ENCODE results near the gene ANO2.

Gene ANO2

GRCh38 chr12:5792343-5792742, 152.7 kb downstream of the ANO2 start:
- Mint-ChIP-seq H3K27ac (no peak overlapping the region), H3K9me3 (no peaks in the 10 kb centered on the region), H3K27me3 (ENCODE audit: low read depth, poor library complexity) (peaks cover 28% of the 10 kb centered on the region), H3K4me1 (peaks cover 31% of the 10 kb centered on the region), H3K4me3 (no peak overlapping the region), H3K36me3 (ENCODE audit: low read depth) (no peaks in the 10 kb centered on the region)
- TF ChIP-seq, protein P1, sequence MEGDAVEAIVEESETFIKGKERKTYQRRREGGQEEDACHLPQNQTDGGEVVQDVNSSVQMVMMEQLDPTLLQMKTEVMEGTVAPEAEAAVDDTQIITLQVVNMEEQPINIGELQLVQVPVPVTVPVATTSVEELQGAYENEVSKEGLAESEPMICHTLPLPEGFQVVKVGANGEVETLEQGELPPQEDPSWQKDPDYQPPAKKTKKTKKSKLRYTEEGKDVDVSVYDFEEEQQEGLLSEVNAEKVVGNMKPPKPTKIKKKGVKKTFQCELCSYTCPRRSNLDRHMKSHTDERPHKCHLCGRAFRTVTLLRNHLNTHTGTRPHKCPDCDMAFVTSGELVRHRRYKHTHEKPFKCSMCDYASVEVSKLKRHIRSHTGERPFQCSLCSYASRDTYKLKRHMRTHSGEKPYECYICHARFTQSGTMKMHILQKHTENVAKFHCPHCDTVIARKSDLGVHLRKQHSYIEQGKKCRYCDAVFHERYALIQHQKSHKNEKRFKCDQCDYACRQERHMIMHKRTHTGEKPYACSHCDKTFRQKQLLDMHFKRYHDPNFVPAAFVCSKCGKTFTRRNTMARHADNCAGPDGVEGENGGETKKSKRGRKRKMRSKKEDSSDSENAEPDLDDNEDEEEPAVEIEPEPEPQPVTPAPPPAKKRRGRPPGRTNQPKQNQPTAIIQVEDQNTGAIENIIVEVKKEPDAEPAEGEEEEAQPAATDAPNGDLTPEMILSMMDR (IDR thresholded peaks at IDR 0.05) = no peak
- DNase-seq = no peak

DNA sequence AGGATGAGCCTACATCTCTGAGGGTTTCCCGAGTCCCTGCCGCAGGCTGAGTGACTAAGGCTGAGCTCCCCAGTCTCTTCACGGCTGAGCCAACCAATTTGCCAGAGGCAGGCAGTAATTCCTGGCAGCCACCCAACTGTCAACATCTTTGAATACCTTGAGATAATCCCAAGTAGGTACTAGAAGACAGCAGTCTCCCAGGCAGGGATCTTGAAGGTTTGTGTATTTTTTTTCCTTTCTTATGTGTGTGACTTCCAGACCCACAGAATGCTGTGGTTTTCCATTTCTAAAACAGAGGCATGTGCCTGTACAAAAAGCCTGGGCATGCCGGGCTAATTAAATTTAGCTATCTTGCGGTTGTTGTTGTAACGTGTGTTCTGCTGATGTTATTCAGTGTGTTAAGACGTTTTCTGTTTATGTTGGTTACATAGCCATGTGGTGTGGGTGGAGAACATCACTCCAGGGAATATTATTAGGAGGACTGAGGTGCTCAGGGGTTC, 155.5 kb downstream of the ANO2 start:
- Mint-ChIP-seq H3K4me3 (no peak overlapping the region), H3K4me1 (peaks cover 43% of the 10 kb centered on the region), H3K27me3 (ENCODE audit: low read depth, poor library complexity) (peaks cover 28% of the 10 kb centered on the region), H3K27ac (no peak overlapping the region), H3K9me3 (no peaks in the 10 kb centered on the region), H3K36me3 (ENCODE audit: low read depth) (no peaks in the 10 kb centered on the region)
- DNase-seq = no peak
- TF ChIP-seq, protein P1 (IDR thresholded peaks at IDR 0.05) = no peak

DNA sequence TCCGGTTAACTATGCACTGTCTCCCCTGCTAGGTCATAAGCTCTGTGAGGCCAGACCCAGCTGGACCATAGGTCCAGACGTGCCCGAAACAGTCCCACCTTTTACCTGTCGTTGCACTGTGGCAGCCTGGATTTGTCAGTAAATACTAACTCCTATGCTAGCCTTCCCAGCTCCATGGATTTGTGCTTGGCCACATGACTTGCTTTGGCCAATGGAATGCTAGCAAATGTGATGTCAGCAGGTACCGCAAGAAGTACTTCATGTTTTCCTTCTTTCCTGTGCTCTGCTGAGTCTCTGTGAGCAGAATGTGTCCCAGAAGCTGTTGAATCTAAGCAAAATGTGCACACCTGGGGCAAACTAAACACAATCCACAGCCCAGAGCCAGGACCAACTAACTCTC, 157.2 kb downstream of the ANO2 start:
- peaks cover 45% of the 10 kb centered on the region for H3K4me1 Mint-ChIP-seq
- TF ChIP-seq, protein P1 (IDR thresholded peaks at IDR 0.05) = no peak
- no peaks in the 10 kb centered on the region for H3K9me3 Mint-ChIP-seq
- H3K4me3 Mint-ChIP-seq = no peak overlapping the region
- peaks cover 23% of the 10 kb centered on the region for H3K27me3 Mint-ChIP-seq (ENCODE audit: low read depth, poor library complexity)
- H3K27ac Mint-ChIP-seq = no peak overlapping the region
- no peaks in the 10 kb centered on the region for H3K36me3 Mint-ChIP-seq (ENCODE audit: low read depth)
- DNase-seq = no peak

DNA sequence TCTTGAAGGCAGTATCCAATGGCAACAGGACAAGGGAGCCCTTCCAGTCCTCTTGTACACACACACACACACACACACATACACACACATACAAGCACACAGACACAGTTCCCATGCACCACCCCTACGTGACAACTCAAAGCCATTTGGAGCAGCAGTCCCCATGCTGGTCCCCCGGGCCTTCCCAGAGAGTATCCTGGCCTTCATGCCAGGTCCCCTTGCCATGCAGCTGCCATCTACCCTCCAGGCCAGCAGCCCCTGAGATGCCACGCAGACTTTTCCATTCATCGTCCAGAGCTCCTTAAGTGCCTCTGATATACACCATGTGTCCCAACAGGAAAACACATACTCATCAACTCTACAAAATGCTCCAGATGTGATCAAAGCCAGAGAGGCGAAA, 159.5 kb downstream of the ANO2 start:
- peaks cover 22% of the 10 kb centered on the region for H3K27me3 Mint-ChIP-seq (ENCODE audit: low read depth, poor library complexity)
- no peak overlapping the region for H3K4me3 Mint-ChIP-seq
- peaks cover 41% of the 10 kb centered on the region for H3K4me1 Mint-ChIP-seq
- TF ChIP-seq, protein P1 (IDR thresholded peaks at IDR 0.05) = no peak
- H3K36me3 Mint-ChIP-seq (ENCODE audit: low read depth) = no peaks in the 10 kb centered on the region
- H3K9me3 Mint-ChIP-seq = no peaks in the 10 kb centered on the region
- DNase-seq = no peak
- H3K27ac Mint-ChIP-seq = no peak overlapping the region

DNA sequence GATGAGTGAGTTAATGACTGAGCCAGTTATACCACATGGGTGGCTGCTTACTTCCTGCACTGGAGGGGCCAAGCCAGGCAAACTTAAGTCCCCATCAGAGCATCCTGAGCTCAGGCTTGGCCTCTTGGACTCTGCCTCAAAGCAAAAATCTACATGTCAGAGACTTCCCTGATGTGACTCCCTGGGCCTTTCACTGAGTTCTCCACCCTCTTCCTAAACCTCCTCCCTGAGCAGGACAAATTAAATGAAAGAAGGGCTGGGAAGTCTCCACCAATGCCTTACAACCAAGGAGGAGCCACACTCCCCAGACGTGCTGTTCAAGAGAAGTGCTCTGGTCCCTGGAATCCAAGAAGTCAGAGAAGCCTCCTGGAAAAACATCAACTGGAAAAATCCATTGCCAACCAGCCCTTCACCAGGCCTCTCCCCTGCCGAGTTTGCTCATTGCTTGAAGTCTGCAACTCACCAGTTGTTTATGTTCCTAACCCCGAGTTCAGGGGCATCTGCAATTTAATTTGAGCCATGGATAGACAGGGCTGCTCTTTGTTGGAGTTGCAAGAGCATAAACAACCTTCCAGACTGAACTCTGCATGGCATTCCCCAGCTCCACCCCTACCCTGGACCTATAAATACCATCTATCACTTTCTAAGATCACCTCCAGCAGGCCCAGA, 160.5 kb downstream of the ANO2 start:
- Mint-ChIP-seq H3K4me3 (no peak overlapping the region), H3K27me3 (ENCODE audit: low read depth, poor library complexity) (peaks cover 12% of the 10 kb centered on the region), H3K36me3 (ENCODE audit: low read depth) (no peaks in the 10 kb centered on the region), H3K9me3 (no peaks in the 10 kb centered on the region), H3K27ac (peak overlapping the region; percentile 27), H3K4me1 (peaks cover 41% of the 10 kb centered on the region)
- DNase-seq = no peak
- TF ChIP-seq, protein P1 (IDR thresholded peaks at IDR 0.05) = no peak
